Measurements from ENCODE around the gene LRFN5.
A peak's percentile ranks its signal among the peaks of the same experiment; 100 is the strongest.
"Not testable (repeated sequence)": the region's sequence is repeated elsewhere in the genome, so short reads cannot be mapped to it uniquely, and the experiment has no call there.

LRFN5 gene

DNA sequence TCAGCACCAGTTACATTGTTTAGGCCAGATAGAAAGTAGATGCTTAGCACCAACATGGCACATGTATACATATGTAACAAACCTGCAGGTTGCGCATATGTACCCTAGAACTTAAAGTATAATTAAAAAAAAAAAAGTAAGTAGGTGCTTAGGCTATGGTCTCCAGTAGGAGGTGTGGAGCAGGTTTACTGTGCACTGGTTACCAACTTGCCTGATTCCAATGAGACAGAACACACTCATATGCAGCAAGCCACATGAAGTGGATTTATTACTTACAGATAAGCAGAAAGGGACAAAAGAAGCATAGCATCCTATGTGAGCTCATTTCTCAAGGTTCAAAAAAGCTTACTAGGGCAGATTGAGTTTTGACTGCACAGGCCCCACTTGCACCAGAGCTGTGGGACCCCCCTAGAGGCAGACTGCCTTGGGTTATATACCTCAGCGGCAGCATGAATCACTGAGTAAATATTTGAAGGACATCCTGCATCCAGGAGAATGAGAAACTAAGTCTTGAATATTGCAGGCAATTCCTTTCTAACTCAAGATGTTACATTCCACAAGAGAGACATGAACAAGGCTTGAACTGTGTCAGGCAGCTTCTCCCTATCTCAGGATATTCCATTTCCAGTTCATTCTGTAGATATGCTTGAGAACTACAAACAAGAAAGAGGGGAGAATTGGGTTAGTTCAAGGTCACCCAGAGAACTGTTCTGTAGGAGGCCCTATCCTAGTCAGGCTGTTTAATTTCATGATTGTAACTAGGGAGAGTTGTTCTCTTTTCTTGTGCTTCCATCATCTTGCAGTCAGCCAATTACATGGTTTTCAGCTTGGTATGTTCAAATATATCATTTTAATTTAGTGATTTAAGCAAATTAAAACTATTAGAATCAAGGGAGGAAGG, 30.1 kb downstream of the LRFN5 start:
- no peak for DNase-seq

DNA sequence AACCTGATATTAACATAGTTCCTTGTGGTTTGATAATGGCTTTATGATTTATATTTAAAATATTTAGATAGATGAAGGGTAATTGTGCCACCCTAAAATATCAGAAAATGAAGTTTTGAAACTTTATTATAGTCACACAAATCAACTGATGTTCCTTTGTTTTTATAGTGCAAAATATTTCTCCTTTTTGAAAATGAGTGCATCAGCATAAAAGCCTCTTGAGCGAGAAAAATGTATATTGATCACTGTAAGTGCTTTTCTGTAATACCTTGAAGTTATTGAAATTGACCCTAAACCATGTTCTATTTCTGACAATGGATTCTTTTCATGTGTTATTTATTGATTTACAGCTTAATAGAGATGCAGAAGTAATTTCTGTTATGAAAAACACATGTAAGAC, 35.0 kb downstream of the LRFN5 start:
- no peak for DNase-seq

DNA sequence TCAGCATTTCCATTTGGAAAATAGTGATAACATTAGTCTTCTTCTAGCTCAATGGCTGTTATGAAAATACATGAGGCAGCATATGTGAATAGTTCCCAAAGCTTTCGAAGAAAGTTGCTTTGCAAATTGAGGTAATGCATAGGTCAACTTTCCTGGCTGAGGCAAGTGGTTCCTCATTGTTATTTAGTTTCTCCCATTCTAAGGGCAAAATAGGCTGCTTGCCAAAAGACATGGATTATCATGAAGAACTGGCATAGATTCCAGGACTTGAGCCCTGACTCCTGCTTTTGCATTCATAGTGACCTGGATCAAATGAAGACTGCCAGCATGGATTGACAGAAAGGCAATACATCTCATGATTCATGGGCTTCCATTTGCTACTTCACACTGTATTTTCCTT, 35.7 kb downstream of the LRFN5 start:
- no peak for DNase-seq

DNA sequence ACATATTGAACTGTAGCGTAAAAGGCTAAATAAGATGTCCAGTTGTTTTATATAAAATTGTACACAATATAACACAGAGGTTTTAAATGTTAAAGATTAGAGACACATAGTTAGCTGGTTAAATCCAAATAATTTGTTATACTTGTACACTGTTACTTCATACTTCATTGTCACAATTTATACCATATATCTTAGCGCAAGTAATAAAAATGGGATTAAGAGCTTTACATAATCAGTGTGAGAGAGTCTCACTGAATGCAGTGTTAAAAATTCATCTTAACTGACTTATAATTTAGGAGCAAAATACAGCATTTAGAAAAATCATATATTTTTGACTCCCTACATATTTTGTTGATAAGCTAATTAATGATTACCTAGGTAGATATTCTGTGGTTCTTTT, 36.1 kb downstream of the LRFN5 start:
- DNase-seq = no peak

DNA sequence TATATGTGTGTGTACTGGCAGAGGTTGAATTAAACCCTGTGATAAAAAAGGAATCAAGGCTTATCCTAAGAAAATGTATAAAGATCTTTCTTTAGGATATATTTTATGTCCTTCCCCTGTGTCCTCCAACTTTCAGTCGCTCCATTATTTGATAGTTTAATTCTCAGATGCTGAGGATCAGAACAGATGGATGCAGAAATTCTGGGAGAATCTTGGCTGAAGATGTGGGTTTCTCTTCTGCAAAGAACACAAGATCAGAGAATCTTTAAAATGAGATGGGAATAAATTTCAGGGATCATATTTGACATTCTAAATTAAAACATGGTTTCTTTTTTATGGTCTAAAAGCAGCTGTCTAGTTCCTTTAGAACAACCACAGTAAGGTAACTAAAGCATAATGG, 37.9 kb downstream of the LRFN5 start:
- no peak for DNase-seq

DNA sequence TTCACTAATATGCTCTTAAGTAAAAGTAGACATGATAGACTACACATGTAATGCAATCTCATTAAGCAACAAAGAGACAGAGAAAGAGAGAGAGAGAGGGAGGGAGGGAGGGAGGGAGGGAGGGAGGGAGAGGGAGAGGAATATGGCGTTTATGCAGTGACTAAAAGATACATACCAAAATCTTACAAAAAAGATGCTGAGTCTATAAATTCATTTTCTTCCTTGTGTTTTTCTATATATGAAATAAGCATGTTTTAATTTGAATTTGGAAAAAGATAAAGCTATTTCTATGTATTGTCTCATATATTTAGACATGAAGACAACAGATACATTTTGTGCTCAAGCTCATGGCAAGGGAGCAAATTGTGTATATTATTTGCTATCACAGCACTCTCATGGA, 44.1 kb downstream of the LRFN5 start:
- no peak for DNase-seq

DNA sequence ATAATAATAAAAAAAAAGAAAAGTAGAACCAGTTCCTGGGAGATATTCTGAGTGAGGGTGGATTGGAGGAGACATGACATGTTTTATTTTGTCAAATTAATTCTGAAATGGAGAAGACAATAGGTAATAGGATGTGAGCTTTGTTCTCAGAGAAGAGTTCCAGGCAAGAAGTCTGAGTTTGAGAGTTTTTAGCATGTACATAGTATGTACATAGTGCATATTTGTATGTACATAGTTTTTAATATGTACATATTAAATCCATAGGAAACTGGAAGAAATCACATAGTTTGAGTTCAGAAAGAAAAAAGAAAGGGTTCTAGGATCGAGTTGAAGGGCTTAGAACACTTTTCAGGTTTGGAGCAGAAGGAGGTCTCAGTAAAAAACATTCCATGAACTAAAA, 47.5 kb downstream of the LRFN5 start:
- DNase-seq = no peak

DNA sequence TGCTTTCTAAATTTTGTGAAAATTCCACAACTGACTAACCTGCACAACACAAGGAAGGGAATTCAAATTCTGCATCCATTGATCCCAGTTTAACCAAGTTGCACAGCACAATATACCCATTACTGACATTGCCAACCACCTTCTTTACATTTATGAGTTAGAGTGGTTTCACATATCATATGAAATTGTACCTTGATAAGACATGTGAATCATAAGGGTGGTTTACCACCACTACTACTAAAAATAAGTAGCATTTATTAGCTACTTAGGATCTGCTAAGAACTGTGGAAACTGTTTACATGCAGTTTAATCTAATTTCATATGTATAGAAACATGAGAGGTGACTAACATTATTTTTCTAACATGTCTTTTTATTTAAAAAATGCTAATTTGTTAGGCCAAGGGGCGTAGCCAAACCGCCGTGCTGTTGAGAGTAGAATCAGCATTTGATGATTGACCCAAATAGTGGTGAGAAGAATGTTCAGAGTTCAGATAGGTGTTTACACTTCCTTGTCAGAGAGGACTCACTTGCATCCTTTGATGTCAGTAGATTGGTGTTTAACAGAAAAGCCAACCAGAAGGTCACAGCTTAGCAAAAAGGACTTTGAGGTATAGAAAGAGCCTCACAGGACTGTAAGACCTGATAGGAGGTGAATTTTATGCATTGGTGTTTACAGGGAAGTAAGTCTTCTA, 56.2 kb downstream of the LRFN5 start:
- DNase-seq = no peak

DNA sequence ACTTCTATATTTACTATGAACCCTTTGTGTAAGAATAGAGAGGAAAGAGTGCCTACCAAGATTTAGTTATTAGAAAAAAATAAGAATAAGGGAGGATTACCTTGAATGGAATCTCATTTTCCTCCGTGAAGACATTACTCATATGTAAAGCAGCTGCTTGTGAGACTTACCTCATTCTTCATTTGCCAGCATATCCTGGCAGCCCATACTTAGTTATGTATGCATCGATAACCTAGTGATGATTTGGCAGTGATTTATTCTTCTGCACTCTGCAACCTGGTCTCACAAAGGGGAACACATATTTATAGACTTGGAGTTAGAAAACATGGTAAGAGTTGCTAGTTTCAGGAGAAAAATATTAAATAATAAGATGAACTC, 56.8 kb downstream of the LRFN5 start:
- DNase-seq = no peak

DNA sequence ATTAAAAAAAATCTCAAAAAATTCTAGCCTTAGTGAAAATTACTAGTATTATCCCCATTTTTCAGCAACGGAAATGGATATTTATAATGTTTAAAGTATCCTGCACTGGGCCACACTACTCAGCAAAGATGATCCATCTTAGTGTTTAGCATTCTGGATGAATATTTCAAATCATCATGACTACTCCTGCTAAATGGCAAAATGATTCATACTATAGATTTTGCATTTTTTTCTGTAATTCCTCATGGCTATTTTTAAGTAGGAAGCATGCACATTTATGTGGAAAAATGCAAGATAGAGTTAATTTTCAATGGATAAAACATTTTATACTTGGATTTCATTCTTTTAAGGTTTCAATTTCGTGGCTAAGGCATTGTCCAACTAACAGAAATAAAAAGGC, 59.6 kb downstream of the LRFN5 start:
- no peak for DNase-seq

DNA sequence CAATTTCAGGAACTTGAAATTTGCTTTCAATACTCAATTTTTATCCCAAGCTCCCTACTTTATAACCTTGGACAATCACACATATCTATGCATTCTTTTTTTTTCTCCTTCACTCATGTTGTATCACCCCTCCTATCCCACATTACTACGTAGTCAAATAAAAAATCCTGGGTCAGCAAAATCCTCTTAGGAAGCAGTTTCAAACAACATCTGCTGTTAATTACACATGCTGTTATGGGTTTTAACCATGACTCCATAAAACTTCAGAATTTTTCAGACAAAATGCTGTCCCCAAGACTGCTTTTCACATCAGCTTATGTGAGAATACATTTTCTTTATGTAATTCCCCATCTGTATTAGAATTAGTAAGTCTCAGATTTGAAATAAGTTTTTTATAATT, 61.7 kb downstream of the LRFN5 start:
- DNase-seq = no peak

DNA sequence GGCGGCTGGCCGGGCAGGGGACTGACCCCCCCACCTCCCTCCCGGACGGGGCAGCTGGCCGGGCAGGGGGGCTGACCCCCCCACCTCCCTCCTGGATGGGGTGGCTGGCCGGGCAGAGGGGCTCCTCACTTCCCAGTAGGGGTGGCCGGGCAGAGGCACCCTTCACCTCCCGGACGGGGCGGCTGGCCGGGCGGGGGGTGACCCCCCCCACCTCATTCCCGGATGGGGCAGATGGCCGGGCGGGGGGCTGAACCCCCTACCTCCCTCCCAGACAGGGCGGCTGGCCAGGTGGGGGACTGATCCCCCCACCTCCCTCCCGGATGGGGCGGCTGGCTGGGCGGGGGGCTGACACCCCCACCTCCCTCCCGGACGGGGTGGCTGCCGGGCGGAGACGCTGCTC, 66.9 kb downstream of the LRFN5 start:
- DNase-seq = not testable (repeated sequence)

DNA sequence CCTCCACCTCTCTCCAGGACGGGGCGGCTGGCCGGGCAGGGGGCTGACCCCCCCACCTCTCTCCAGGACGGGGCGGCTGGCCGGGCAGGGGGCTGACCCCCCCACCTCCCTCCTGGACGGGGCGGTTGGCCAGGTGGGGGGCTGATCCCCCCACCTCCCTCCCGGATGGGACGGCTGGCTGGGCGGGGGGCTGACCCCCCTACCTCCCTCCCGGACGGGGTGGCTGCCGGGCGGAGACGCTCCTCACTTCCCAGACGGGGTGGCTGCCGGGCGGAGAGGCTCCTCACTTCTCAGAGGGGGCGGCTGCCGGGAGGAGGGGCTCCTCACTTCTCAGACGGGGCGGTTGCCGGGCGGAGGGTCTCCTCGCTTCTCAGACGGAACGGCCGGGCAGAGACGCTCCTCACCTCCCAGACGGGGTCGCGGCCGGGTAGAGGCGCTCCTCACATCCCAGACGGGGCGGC, 67.9 kb downstream of the LRFN5 start:
- not testable (repeated sequence) for DNase-seq

DNA sequence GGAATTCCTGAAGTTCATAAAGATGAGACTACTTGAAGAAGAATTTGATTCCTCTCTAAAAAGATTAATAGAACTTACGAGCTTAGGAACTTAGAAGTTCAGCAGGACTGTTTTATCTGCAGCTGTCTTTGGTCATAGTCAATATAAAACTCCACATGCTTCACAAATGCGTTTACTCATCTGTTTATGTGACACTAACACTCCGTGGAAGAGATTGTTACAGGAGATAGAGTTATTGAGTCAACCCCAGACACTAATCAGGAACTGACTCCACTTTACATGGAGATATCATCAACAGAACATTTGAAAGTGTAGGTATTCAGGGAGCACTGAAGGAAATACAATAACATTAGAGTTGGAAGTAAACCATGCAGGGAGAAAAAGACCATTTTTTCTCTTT, 92.8 kb downstream of the LRFN5 start:
- DNase-seq = no peak

DNA sequence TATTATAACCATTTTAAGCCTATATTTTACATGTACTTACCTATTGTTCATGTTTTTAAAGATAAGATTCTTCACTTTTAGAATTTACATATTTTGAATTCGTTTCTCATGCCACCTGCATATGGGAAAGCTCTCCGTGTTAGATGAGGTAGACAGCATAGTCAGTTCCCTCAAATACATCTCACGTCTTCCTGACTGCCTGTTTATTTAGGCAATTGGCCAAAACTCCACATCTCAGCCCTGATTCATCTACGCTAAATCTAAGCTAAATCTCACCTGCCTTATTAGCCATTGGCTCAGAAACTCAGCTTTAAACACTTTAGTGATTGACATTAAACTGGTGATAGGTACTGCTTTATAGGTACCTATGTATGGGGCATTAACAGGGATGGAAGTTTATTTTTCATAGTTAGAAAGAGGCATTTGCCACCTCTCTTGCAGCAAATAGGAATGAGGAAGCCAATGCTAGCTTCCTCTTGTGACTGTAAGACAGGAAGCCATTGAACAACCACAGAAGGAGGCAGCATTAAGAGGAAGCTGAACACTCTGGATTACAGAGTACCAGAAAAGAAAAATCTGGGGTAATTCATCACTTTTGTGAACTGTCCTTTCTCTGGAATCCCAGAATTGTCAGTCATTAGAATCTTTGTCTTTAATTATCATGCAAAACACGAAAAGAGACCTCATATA, 111.9 kb downstream of the LRFN5 start:
- peak; percentile 87 to 91 for DNase-seq

DNA sequence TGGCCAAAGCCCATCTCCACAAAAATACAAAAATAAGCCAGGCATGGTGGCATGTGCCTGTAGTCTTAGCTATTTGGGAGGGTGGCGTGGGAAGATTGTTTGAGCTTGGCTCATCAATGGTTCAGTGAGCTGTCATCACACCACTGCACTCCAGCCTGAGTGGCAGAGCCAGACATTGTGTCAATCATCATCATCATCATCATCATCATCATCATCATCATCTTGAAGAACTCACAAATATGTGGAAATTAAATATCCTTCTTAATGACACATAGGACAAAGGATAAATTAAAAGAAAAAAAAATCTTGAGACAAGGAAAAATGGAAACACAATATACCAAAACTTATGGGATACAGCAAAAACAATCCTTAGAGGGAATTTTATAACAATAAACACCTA, 132.5 kb downstream of the LRFN5 start:
- no peak for DNase-seq

DNA sequence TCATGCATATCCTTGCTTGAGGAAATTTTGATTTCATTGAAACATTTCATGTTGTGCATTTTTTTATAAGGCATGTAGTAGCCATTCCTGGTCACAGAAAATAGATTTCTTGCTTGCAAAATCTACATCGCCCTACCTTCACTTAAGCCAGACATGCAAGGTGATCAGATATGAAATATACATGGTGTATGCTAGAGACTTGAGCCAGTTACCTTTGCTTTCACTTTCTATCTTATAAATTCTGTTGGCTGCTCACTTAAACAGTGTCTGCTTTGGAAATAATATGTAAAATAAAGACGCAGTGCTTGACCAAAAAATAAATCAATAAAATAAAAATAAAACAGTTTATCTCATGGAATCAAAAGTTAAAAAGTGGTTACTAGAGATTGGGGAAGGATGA, 136.5 kb downstream of the LRFN5 start:
- DNase-seq = no peak

DNA sequence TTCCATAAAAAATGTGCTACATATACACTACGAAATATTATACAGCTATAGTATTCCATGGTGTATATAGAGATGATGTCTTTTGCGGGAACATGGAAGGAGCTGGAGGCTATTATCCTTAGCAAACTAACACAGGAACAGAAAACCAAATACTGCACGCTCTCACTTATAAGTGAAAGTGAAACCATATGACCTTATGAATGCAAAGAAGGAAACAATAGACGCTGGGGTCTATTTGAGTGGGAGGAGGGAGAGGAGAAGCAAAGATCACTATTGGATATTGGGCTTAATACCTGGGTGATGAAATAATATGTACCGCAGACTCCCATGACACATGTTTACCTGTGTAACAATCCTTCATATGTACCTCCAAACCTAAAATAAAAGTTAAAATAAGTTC, 142.8 kb downstream of the LRFN5 start:
- peak; percentile 6 to 24 for DNase-seq

DNA sequence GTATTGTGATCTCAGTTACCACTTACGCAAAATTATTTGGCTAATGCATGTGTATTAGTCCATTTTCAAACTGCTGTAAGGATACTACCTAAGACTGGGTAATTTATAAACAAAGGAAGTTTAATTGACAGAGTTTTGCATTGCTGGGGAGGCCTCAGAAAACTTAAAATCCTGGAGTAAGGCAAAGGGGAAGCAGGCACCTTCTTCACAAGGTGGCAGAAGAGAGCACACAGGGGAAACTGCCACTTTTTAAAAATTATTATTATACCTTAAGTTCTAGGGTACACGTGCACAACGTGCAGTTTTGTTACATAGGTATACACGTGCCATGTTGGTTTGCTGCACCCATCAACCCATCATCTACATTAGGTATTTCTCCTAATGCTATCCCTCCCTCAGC, 143.9 kb downstream of the LRFN5 start:
- DNase-seq = peak; percentile 5 to 10

DNA sequence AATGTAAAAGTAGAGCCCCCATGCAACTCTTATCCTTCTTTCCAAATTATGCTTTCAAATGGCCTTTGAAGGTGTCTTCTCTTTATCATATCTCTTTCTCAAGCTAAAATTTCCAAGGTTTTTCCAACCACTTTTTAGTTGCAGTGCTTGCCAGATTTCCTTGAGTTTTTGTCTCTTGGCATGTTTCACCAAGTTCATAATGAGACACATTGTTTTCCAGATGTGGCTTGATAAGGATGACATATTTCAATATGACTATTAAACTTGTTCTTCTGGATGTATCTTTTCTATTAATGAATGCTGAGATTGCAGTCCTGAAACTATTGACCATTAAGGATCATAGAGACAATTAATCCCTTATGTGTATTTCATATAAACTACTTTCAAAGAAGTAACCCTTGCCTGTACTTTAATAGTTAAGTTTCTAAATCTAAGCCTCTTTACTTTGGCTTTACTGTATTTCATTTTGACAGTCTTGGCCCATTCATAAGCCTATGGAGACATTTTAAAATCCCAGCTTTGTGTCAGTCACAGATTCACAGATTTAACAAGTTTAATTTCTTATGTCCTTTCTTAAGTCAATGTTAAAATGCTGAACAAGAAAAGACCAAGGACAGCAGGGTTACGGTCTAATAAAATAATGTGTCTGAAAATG, 151.5 kb downstream of the LRFN5 start:
- no peak for DNase-seq

DNA sequence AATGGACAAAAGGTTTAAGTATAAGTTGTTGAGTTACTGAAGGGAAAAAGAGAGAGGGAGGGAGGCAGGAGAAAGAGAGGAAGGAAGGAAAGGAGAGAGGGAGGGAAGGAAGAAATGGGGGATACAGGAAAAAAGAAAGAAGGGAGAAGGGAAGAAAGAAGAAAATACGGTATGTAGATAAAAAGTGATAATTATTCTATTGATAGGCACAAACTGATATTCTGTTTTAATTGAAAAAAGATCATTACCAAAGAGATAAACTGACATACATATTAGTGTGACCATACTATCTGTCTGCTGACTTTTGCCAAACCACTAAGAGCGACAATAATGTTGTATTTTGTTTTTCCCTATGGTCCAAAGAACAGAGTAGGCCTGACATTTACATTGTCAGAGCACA, 154.5 kb downstream of the LRFN5 start:
- DNase-seq = no peak

DNA sequence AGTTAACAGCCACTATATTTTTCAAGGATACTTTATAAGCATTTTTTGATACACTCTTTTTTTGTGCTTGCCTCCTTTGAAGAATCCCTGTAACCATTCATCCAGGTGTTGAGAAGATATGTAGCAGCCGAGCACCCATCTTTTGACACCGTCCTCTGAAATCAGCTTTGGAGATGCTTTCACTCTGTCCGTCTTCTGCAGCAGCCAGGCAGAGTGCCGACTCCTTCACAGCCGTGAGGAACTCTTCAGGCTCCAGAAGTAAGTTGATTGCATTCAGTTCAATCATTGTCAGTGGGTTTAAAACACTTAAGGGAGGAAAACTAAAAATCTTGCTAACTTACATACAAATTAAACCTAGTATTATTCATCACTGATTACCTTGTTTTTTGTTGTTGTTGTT, 160.1 kb downstream of the LRFN5 start:
- no peak for DNase-seq

DNA sequence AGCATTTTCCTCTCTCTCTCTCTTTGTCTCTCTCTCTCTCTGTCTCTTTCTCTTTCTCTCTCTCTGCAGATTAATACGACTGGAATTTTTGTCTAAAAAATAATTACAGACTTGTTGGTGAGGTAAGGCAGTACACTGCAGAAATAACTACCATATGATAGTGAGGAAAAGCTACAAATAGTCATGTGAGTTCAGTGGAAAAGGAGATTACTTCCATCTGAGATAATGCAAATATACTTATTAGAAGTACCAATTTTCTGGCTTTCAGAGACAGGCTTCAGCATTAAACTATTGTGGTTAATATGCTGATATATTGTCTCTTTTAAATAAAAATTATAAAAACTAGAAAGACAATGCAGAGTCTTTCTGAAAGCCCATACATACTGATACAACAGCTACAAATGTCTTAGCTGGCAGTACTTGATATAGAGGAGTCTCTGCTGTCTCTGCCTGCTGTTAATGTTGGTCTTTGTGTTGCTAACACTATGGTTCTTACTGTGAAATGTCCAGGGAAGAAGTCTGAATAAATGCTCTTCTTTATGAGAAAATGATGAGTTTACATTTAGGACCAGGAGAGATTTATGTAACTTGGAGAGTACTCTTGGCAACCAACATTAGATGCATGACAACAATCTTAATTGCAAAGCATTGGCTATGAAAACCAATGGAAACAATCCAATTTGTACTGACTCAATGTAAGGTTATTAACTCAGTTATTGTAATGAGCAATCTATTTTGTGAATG, 167.0 kb downstream of the LRFN5 start:
- DNase-seq = no peak
